ENCODE results near the gene ME1. TPM values are rescaled to one million over a fixed set of nuclear protein-coding genes. Genes with fewer than 3 reads are reported as not detected.

Gene ME1
- total RNA-seq, 2 donors from 2014 or later: 7.5 to 15.4 TPM

DNA sequence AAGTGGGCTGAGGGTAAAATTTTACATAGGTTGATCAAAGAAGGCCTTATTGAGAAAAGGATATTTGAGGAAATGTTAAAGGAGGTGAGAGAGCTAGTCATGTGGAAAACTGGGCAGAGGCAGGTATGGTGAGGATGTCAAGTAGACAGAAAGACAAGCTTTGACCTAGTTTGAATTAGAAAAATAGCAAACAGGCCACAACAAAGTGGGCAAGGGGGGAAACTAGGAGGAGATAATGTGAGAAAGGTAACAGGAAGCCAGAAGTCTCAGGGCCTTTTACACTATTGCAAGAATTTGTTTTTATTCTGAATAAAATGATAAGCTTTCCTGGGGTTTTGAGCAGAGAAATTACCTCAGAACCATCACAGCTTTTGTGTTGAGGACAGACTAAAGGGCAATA is 122.0 kb downstream of the ME1 start:
- Histone ChIP-seq H3K4me3 (ENCODE audit: low read length) (no peak overlapping the region), H3K27ac (ENCODE audit: low read depth, low read length) (no peak overlapping the region), H3K9me3 (ENCODE audit: control insufficient read depth, low read length) (no peaks in the 10 kb centered on the region), H3K36me3 (ENCODE audit: control insufficient read depth, insufficient read depth, low read length) (no peaks in the 10 kb centered on the region), H3K4me1 (ENCODE audit: control insufficient read depth, insufficient read depth, low read length) (no peaks in the 10 kb centered on the region), H3K27me3 (ENCODE audit: control insufficient read depth, insufficient read depth, low read length, poor library complexity, severe bottlenecking) (no peaks in the 10 kb centered on the region), H3K9ac (ENCODE audit: extremely low read depth, low read length, poor library complexity, severe bottlenecking) (no peak overlapping the region)
- Mint-ChIP-seq H3K4me3 (no peak overlapping the region), H3K9me3 (no peaks in the 10 kb centered on the region), H3K27ac (no peak overlapping the region), H3K27me3 (ENCODE audit: insufficient read depth) (no peaks in the 10 kb centered on the region), H3K4me1 (no peaks in the 10 kb centered on the region), H3K36me3 (ENCODE audit: low read depth) (no peaks in the 10 kb centered on the region)
- no peak for DNase-seq
- TF ChIP-seq, protein P1, sequence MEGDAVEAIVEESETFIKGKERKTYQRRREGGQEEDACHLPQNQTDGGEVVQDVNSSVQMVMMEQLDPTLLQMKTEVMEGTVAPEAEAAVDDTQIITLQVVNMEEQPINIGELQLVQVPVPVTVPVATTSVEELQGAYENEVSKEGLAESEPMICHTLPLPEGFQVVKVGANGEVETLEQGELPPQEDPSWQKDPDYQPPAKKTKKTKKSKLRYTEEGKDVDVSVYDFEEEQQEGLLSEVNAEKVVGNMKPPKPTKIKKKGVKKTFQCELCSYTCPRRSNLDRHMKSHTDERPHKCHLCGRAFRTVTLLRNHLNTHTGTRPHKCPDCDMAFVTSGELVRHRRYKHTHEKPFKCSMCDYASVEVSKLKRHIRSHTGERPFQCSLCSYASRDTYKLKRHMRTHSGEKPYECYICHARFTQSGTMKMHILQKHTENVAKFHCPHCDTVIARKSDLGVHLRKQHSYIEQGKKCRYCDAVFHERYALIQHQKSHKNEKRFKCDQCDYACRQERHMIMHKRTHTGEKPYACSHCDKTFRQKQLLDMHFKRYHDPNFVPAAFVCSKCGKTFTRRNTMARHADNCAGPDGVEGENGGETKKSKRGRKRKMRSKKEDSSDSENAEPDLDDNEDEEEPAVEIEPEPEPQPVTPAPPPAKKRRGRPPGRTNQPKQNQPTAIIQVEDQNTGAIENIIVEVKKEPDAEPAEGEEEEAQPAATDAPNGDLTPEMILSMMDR (conservative IDR thresholded peaks at IDR 0.05): no peak

DNA sequence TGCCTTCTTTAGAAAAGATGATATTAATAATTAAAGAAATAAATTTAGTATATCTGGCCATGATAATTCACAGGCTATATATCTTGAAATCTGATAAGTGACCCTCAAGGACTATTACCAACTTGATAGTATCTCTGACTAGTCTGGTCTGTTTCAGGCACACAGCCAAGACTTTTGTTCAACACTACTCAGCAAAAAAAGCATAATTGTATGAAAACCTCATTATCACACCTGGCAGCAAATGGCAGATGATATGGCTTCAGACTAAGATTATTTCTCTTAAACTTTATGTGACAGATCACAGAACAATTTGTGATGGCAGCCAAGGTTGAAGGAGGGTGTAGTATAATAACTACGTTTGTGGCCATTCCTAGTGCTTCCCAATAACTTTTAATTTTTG is 123.0 kb downstream of the ME1 start:
- Histone ChIP-seq H3K4me3 (ENCODE audit: low read length) (no peak overlapping the region), H3K36me3 (ENCODE audit: control insufficient read depth, insufficient read depth, low read length) (no peaks in the 10 kb centered on the region), H3K9ac (ENCODE audit: extremely low read depth, low read length, poor library complexity, severe bottlenecking) (no peak overlapping the region), H3K9me3 (ENCODE audit: control insufficient read depth, low read length) (no peaks in the 10 kb centered on the region), H3K27ac (ENCODE audit: low read depth, low read length) (no peak overlapping the region), H3K4me1 (ENCODE audit: control insufficient read depth, insufficient read depth, low read length) (no peaks in the 10 kb centered on the region), H3K27me3 (ENCODE audit: control insufficient read depth, insufficient read depth, low read length, poor library complexity, severe bottlenecking) (no peaks in the 10 kb centered on the region)
- Mint-ChIP-seq H3K27ac (no peak overlapping the region), H3K4me1 (no peaks in the 10 kb centered on the region), H3K9me3 (no peaks in the 10 kb centered on the region), H3K27me3 (ENCODE audit: insufficient read depth) (no peaks in the 10 kb centered on the region), H3K4me3 (no peak overlapping the region), H3K36me3 (ENCODE audit: low read depth) (no peaks in the 10 kb centered on the region)
- DNase-seq: no peak
- TF ChIP-seq, protein P1 (conservative IDR thresholded peaks at IDR 0.05): no peak
- 89% methylated on average over 1 of the region's 1 CpG; no CpG with 5 or more reads in 1 of the 2 experiments for WGBS, 2 experiments (ENCODE audit: insufficient coverage in 1 of 2, insufficient read length in 1 of 2)

DNA sequence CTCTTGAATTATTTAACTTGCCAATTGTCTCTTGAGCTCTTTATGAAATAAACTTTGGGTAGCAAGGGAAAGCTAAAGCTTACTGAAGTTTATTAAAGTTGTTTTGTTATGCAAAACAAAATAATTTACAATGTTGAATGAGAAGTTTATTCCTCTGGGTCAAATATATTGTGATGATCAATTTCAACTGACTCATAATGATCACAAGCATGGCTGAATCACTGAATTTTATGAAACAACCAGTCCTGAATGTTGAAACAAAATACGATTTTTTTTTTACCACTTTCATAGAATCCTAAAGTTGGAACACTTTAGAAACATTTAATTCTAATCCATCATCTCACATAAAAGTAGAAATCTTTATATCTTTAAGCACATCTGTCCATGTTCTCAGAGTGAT is 127.4 kb downstream of the ME1 start:
- Histone ChIP-seq H3K4me1 (ENCODE audit: control insufficient read depth, insufficient read depth, low read length) (no peaks in the 10 kb centered on the region), H3K27me3 (ENCODE audit: control insufficient read depth, insufficient read depth, low read length, poor library complexity, severe bottlenecking) (no peaks in the 10 kb centered on the region), H3K4me3 (ENCODE audit: low read length) (no peak overlapping the region), H3K27ac (ENCODE audit: low read depth, low read length) (no peak overlapping the region), H3K9ac (ENCODE audit: extremely low read depth, low read length, poor library complexity, severe bottlenecking) (no peak overlapping the region), H3K36me3 (ENCODE audit: control insufficient read depth, insufficient read depth, low read length) (no peaks in the 10 kb centered on the region), H3K9me3 (ENCODE audit: control insufficient read depth, low read length) (peaks cover 5% of the 10 kb centered on the region)
- DNase-seq: no peak
- Mint-ChIP-seq H3K4me1 (peaks cover 6% of the 10 kb centered on the region), H3K9me3 (peaks cover 5% of the 10 kb centered on the region), H3K4me3 (no peak overlapping the region), H3K36me3 (ENCODE audit: low read depth) (peaks cover 5% of the 10 kb centered on the region), H3K27me3 (ENCODE audit: insufficient read depth) (no peaks in the 10 kb centered on the region), H3K27ac (no peak overlapping the region)
- TF ChIP-seq, protein P1 (conservative IDR thresholded peaks at IDR 0.05): no peak
- 94 to 100% methylated on average over 1 of the region's 1 CpG for WGBS, 2 experiments (ENCODE audit: insufficient coverage in 1 of 2, insufficient read length in 1 of 2)
